DOHH2 (cell line): ENCODE measurements around the gene CASP6.

Experiments
- CTCF ChIP-seq: fragments of 200-600 bp; sonication (generic); IDR thresholded peaks from one replicate; pipeline ENCODE4 v1.5.1; 2014; ENCODE audit warnings: antibody characterized with exemption, mild to moderate bottlenecking, low read depth, low read length; ENCODE audit not compliant: poor library complexity, severe bottlenecking
- EZH2phosphoT487 ChIP-seq: fragments of 200-600 bp; sonication (generic); IDR thresholded peaks from 2 replicates; pipeline ENCODE4 v1.6.1; 2017; ENCODE audit warnings: borderline replicate concordance, mild to moderate bottlenecking, antibody characterized with exemption, low read length, moderate library complexity, mixed read lengths

- TF ChIP-seq CTCF: no peak
- no peak for TF ChIP-seq EZH2phosphoT487
Measured at GRCh38 chr4:109738104-109738872, 35.0 kb upstream of the CASP6 start.
